Medulla oblongata (tissue), 1 donor: ENCODE data around the gene C1S.

ENCODE experiments used
- DNase-seq: peaks from one replicate; pipeline ENCODE4 v3.0.0-alpha.2; 2015; ENCODE audit errors: extremely low spot score

The C1S gene

GRCh38 chr12:7075939-7076338 lies 15.4 kb downstream of the C1S start:
- DNase-seq = no peak

GRCh38 chr12:7076493-7076892 lies 16.0 kb downstream of the C1S start:
- DNase-seq = no peak

DNA sequence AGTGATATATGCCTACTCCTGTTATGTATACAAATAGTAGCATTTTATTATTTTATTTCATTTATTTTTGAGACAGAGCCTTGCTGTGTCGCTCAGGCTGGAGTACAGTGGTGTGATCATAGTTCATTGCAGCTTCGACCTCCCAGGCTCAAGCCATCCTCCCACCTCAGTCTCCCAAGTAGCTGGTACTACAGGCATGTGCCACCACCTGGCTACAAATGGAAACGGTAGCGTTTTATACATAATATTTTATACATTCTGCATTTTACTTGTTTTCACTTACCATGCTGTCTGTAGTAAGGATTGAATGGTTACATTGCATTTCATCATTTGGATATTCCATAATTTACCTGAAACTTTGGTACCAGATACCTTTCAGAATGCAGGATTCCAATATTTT lies 17.6 kb downstream of the C1S start:
- no peak for DNase-seq

GRCh38 chr12:7079826-7080125 lies 19.3 kb downstream of the C1S start:
- DNase-seq = no peak

DNA sequence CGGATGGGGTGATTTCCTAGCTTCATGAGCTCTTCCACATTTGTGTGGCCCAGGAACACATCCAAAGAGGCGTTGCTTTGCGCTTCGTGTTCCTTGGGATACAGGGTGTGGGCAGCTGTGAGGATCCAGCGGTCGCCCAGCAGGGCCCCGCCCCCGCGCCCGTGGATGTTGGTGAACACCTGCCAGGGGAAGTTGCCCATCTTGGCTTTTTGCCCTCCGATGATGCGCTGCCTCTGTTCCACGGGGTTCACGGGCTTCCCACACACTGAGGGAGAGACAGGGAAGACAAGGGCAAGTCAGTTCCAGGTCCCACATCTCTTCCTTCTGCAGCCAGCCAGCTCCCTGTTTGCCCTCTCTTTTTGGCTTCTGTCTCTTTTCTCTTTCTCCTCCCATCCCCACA lies 20.5 kb downstream of the C1S start:
- DNase-seq = no peak

- DNase-seq = no peak
Observed at GRCh38 chr12:7083125-7083524, 22.6 kb downstream of the C1S start.

GRCh38 chr12:7089196-7089871 lies 28.8 kb downstream of the C1S start:
- DNase-seq = no peak

- DNase-seq = no peak
Observed at GRCh38 chr12:7090222-7090998, 29.9 kb downstream of the C1S start.

GRCh38 chr12:7091171-7091570 lies 30.7 kb downstream of the C1S start:
- DNase-seq = no peak

GRCh38 chr12:7091660-7092228 lies 31.2 kb downstream of the C1S start:
- no peak for DNase-seq

- peak; percentile 77 for DNase-seq
Observed at GRCh38 chr12:7092229-7092985, 31.9 kb downstream of the C1S start, which contains the start of gene C1R. TSS of gene C1R (minus strand) at chr12:7092445. CDS start at chr12:7092388, 57 bp downstream.

DNA sequence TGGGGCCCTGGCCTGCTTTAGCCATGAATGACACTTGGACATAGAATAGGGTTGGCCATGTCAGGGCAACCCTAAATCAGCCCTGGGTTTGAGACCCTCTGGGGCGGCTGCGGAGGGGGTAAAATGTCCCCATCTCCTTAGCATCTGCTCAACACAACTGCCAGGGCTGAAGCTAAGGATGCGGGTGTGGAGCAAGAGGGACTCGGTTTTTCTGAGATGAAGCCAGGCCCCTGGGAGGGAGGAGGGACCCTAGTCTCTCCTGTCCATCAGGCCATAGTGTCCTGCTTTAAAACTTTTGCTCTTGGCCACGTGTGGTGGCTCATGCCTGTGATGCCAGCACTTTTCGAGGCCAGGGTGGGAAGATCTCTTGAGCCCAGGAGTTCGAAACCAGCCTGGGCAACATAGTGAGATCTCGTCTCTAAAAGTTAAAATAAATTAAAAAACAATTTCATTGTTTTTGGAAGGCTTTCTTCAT lies 32.5 kb downstream of the C1S start:
- DNase-seq = no peak

- DNase-seq = no peak
Observed at GRCh38 chr12:7093486-7093885, 33.0 kb downstream of the C1S start.

- DNase-seq = no peak
Observed at GRCh38 chr12:7093892-7094291, 33.4 kb downstream of the C1S start.

DNA sequence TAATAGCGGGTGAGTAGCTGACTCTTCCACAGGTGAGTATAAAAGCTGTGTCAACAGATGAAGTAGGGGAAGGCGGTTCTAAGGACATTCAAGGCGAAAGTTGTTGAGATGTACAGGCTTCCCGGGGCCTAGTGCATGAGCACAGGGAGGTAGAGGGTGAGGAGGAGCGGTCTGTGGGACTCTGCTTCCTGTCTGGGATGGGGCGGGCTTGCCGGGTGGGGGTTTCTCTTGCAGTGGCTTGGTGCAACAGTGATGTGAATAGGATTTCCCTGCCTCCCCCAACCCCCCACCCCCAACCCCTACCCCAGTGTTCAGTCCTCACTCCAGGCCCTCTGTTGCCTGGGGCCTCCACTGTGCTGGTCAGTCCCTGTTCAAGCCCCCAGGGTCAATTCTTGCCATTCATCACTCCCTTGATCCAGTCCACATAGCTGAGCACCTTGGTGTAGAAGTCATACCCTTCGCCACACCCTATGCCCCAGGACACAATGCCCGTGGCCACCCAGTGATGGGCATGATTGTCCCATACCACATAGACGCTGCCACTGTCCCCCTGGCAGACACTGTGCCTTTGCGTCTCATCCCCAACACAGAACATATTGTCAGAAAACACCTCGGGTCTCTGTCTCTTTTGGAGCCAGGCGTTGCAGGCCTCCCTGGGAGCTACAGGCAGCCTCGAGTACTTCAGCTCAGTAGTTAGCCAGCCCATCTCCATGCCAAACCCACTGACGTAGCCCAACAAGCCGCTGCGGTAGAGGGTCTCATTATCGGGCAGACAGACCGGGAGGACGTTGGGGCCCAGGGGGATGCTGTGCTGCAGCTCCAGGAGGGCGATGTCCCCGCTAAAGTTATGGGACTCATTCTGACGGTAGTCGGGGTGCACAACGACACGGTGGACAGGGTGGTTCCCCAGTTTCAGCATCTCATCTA lies 35.8 kb downstream of the C1S start:
- no peak for DNase-seq

GRCh38 chr12:7096979-7097378 lies 36.5 kb downstream of the C1S start:
- no peak for DNase-seq

- DNase-seq = peak; percentile 10
Observed at GRCh38 chr12:7099290-7099996, 38.9 kb downstream of the C1S start.

DNA sequence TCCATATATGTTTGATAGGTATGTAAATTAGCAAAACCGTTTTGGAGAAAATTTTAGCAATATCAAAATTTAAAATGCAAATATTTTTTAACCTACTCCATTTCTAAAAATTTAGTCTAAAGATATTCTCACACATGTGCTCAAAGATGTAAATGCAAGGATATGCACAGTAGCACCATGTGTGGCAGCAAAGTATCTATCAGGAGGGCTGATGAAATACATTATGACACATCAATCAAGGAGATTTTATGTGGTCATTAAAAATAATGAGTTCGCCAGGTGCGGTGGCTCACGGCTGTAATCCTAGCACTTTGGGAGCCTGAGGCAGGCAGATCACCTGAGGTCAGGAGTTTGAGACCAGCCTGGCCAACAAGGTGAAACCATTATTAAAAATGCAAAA lies 39.7 kb downstream of the C1S start:
- no peak for DNase-seq

- DNase-seq = no peak
Observed at GRCh38 chr12:7101047-7101693, 40.7 kb downstream of the C1S start.

GRCh38 chr12:7101694-7102131 lies 41.2 kb downstream of the C1S start:
- no peak for DNase-seq
